Fibroblast of lung (primary cell): Measurements from ENCODE around the gene IL3. TPM values are rescaled to one million over a fixed set of nuclear protein-coding genes. Genes with fewer than 3 reads are reported as not detected.

Source experiments
- DNase-seq, 2 donors: peaks; one replicate each; pipeline versions ENCODE4 v3.0.0 to v3.0.0-alpha.2; 2010; ENCODE audit warnings: low read depth in 2 of 2
- H2AFZ ChIP-seq: 2 replicates; pipeline ENCODE4 v1.5.1; 2012; ENCODE audit warnings: low read length, control low read depth, inconsistent platforms
- H3K27ac ChIP-seq: 2 replicates; pipeline ENCODE4 v1.5.1; 2011; ENCODE audit warnings: low read length, control low read depth; ENCODE audit not compliant: insufficient read depth
- H3K27me3 ChIP-seq: 2 replicates; pipeline ENCODE4 v1.5.1; 2011; ENCODE audit warnings: mild to moderate bottlenecking, low read length; ENCODE audit not compliant: control insufficient read depth, insufficient read depth
- H3K36me3 ChIP-seq: 2 replicates; pipeline ENCODE4 v1.5.1; 2011; ENCODE audit warnings: low read length; ENCODE audit not compliant: control insufficient read depth, insufficient read depth
- H3K4me1 ChIP-seq: 2 replicates; pipeline ENCODE4 v1.5.1; 2011; ENCODE audit warnings: low read length; ENCODE audit not compliant: control insufficient read depth, insufficient read depth; ENCODE audit errors: extremely low read depth
- H3K4me2 ChIP-seq: 2 replicates; pipeline ENCODE4 v1.5.1; 2011; ENCODE audit warnings: low read length, control low read depth; ENCODE audit not compliant: insufficient read depth; ENCODE audit errors: extremely low read depth
- H3K4me3 ChIP-seq, 4 experiments: fragments of 200-600 bp in 1 of 4; sonication (generic) in 1 of 4; replicated peaks in 1 of 4; 2 replicates each; pipeline ENCODE4 v1.5.1; 2011 to 2016; ENCODE audit warnings: low read length in 4 of 4, low read depth in 3 of 4, mild to moderate bottlenecking in 3 of 4, control low read depth in 2 of 4, inconsistent platforms in 1 of 4, mixed read lengths in 1 of 4; ENCODE audit not compliant: insufficient read depth in 1 of 4; ENCODE audit errors: control extremely low read depth in 1 of 4
- H3K79me2 ChIP-seq: 2 replicates; pipeline ENCODE4 v1.5.1; 2012; ENCODE audit warnings: mild to moderate bottlenecking, low read length, inconsistent platforms; ENCODE audit not compliant: control insufficient read depth, insufficient read depth
- H3K9ac ChIP-seq: 2 replicates; pipeline ENCODE4 v1.5.1; 2011; ENCODE audit warnings: mild to moderate bottlenecking, low read length, control low read depth; ENCODE audit not compliant: insufficient read depth
- H3K9me3 ChIP-seq: 2 replicates; pipeline ENCODE4 v1.5.1; 2012; ENCODE audit warnings: low read depth, low read length; ENCODE audit not compliant: control insufficient read depth, insufficient read depth
- H4K20me1 ChIP-seq: 2 replicates; pipeline ENCODE4 v1.5.1; 2011; ENCODE audit warnings: low read length; ENCODE audit not compliant: control insufficient read depth, insufficient read depth; ENCODE audit errors: extremely low read depth
- EZH2 ChIP-seq: IDR thresholded peaks from 2 replicates; pipeline ENCODE4 v1.5.1; 2012; ENCODE audit warnings: low read length, control low read depth, mild to moderate bottlenecking; ENCODE audit errors: missing control alignments
- polyA plus RNA-seq, 2 donors: library from polyadenylated mRNA; depleted of rRNA in 1 of 2; stranded (reverse) in 1 of 2; unstranded in 1 of 2; fragments of >200 nt; gene quantifications; 2 replicates each; pipeline ENCODE4 v1.2.1, GENCODE V29; 2011 to 2012; ENCODE audit warnings: missing spikeins in 1 of 2
- total RNA-seq: library from RNA; depleted of rRNA; stranded (reverse); fragments of >200 nt; gene quantifications from 2 replicates; pipeline ENCODE4 v1.2.1, GENCODE V29; 2014
- TF ChIP-seq, protein P1 (sequence below), 2 donors: IDR thresholded peaks in 1 of 2; conservative IDR thresholded peaks in 1 of 2; 1 replicate in 1 of 2; 2 replicates in 1 of 2; pipeline ENCODE4 v1.5.1; 2011 to 2012; ENCODE audit warnings: low read length in 2 of 2, control low read depth in 1 of 2, inconsistent platforms in 1 of 2, low read depth in 1 of 2, mild to moderate bottlenecking in 1 of 2

IL3 gene
- total and polyA plus RNA-seq, 2 donors (not counting 1 experiment from before 2014, with no cell fraction given), result not detected

DNA sequence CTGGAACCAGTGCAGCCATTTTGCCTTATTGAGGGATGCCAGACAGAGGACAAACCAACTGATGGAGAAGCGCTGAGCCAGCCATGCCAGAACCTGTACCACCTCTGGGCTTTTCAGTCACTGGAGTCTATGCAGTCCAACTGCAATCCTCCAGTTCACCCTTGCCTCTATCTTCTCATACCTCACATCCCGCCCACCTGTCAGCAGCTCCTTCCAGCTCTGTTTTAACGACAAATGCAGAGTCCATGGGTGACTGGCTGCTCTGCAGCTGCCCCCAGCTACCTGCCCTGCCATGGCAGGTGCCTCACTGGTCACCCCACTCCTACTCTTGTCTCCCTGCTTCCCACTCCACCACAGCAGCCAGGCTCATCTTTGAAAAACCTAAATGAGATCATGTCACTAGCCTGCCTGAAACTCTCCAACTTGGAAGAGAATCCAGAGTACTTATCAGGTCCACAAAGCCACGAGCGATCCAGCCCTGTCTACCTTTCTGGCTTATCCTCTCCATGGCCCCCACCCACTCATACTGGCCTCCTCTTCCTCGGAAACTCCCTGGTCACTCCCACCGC is 35.0 kb upstream of the IL3 start:
- no peak for DNase-seq

DNA sequence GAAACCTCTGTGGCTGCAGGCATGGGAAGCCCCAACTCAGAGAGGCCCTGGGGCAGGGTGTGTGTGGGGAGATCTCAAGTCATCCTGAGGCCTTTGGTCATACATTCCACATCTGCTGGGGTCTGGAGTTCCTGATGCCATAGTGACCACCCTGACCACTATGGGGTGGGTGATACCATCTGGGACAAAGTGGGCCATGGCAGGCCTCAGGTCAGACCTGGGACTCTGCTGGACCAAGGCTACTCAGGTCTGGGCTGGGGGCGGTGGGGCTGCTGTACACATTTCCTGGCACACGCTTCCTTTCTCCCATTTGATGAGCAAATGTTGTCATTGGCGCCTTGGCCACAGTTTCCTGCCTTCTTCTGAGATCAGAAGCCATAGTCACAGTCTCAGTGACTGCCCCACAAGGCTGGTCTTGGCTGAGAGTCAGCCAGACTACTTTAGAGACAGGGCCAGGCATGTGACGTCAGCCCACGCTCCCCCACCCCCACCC is 33.9 kb upstream of the IL3 start:
- no peak overlapping the region for H3K4me3 ChIP-seq
- no peak overlapping the region for H3K27ac ChIP-seq
- H3K9me3 ChIP-seq, result no peaks in the 10 kb centered on the region
- no peak overlapping the region for H3K9ac ChIP-seq
- no peaks in the 10 kb centered on the region for H4K20me1 ChIP-seq
- no peak overlapping the region for H3K4me2 ChIP-seq
- H3K27me3 ChIP-seq, result peaks cover 13% of the 10 kb centered on the region
- TF ChIP-seq EZH2, result no peak
- H2AFZ ChIP-seq, result no peak overlapping the region
- no peak for DNase-seq
- no peaks in the 10 kb centered on the region for H3K4me1 ChIP-seq
- H3K79me2 ChIP-seq, result no peaks in the 10 kb centered on the region
- no peaks in the 10 kb centered on the region for H3K36me3 ChIP-seq

More for the DNA sequence above, 35.0 kb upstream of the IL3 start:
- Histone ChIP-seq H3K27me3 (peaks cover 14% of the 10 kb centered on the region), H4K20me1 (no peaks in the 10 kb centered on the region), H3K4me3 (no peak overlapping the region), H3K9me3 (no peaks in the 10 kb centered on the region), H3K27ac (no peak overlapping the region), H3K4me1 (no peaks in the 10 kb centered on the region), H3K79me2 (no peaks in the 10 kb centered on the region), H3K36me3 (no peaks in the 10 kb centered on the region), H3K4me2 (no peak overlapping the region), H3K9ac (no peak overlapping the region), H2AFZ (no peak overlapping the region)
- TF ChIP-seq, protein P1, sequence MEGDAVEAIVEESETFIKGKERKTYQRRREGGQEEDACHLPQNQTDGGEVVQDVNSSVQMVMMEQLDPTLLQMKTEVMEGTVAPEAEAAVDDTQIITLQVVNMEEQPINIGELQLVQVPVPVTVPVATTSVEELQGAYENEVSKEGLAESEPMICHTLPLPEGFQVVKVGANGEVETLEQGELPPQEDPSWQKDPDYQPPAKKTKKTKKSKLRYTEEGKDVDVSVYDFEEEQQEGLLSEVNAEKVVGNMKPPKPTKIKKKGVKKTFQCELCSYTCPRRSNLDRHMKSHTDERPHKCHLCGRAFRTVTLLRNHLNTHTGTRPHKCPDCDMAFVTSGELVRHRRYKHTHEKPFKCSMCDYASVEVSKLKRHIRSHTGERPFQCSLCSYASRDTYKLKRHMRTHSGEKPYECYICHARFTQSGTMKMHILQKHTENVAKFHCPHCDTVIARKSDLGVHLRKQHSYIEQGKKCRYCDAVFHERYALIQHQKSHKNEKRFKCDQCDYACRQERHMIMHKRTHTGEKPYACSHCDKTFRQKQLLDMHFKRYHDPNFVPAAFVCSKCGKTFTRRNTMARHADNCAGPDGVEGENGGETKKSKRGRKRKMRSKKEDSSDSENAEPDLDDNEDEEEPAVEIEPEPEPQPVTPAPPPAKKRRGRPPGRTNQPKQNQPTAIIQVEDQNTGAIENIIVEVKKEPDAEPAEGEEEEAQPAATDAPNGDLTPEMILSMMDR (conservative IDR thresholded peaks at IDR 0.05 in 1 of 2, IDR thresholded peaks at IDR 0.05 in 1 of 2; ENCODE audit: low read depth in 1 of 2, low read length in 2 of 2), result no peak
- no peak for TF ChIP-seq EZH2

DNA sequence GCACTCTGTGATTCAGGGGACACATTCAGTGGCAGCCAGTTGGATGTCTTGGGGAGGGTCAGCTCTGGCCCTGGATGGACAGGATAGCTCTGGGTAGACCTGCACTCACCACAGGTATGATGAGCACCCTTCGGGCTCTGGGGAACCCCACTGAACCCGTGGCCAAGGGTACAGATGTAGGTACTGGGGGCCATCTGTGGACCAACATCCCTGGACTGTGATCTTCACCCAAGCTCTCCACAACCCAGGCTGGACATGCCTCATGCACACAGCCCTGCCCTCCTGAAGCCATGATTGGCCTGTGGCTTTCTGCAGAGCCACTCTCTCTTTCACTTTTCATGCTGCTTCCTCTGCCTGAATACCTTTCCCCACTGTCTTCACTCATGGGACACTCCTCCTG is 33.4 kb upstream of the IL3 start:
- no peaks in the 10 kb centered on the region for H3K9me3 ChIP-seq

More for the DNA sequence above, 33.4 kb upstream of the IL3 start:
- Histone ChIP-seq H2AFZ (no peak overlapping the region), H3K27me3 (peaks cover 16% of the 10 kb centered on the region), H3K36me3 (no peaks in the 10 kb centered on the region), H3K4me2 (no peak overlapping the region), H3K4me3 (no peak overlapping the region), H4K20me1 (no peaks in the 10 kb centered on the region), H3K4me1 (no peaks in the 10 kb centered on the region), H3K9ac (no peak overlapping the region), H3K27ac (no peak overlapping the region), H3K79me2 (no peaks in the 10 kb centered on the region)
- DNase-seq, result no peak
- TF ChIP-seq, protein P1 (conservative IDR thresholded peaks at IDR 0.05 in 1 of 2, IDR thresholded peaks at IDR 0.05 in 1 of 2; ENCODE audit: low read depth in 1 of 2, low read length in 2 of 2), result no peak
- TF ChIP-seq EZH2, result no peak
